ENCODE data around the gene SORBS1. TPM values are rescaled to one million over a fixed set of nuclear protein-coding genes. Genes with fewer than 3 reads are reported as not detected.
A peak's percentile ranks its signal among the peaks of the same experiment; 100 is the strongest.

The SORBS1 gene
- total RNA-seq, 2 donors from 2014 or later = 16.7 to 17.9 TPM

- Histone ChIP-seq H3K9ac (ENCODE audit: extremely low read depth, low read length, poor library complexity, severe bottlenecking) (peak within 1 kb of the TSS; percentile 90), H3K9me3 (ENCODE audit: control insufficient read depth, low read length) (no peaks in the 10 kb centered on the region), H3K4me3 (ENCODE audit: low read length) (peak within 1 kb of the TSS; percentile 93), H3K36me3 (ENCODE audit: control insufficient read depth, insufficient read depth, low read length) (peaks cover 30% of the 10 kb centered on the region), H3K27me3 (ENCODE audit: control insufficient read depth, insufficient read depth, low read length, poor library complexity, severe bottlenecking) (peaks cover 13% of the 10 kb centered on the region), H3K27ac (ENCODE audit: low read depth, low read length) (no peak within 1 kb of the TSS), H3K4me1 (ENCODE audit: control insufficient read depth, insufficient read depth, low read length) (peaks cover 16% of the 10 kb centered on the region)
- peak within 1 kb of the TSS; percentile 85 for H3K27ac Mint-ChIP-seq
- H3K4me3 Mint-ChIP-seq = peak within 1 kb of the TSS; percentile 84
- peak; percentile 57 for TF ChIP-seq CTCF (conservative IDR thresholded peaks at IDR 0.05)
- no peaks in the 10 kb centered on the region for H3K36me3 Mint-ChIP-seq (ENCODE audit: low read depth)
- DNase-seq = peak; percentile 89
- H3K27me3 Mint-ChIP-seq (ENCODE audit: insufficient read depth) = peaks cover 42% of the 10 kb centered on the region
- peaks cover 43% of the 10 kb centered on the region for H3K4me1 Mint-ChIP-seq
- 2 to 15% methylated on average over 18 to 119 of the region's 119 CpGs for WGBS, 2 experiments (ENCODE audit: insufficient coverage in 1 of 2, insufficient read length in 1 of 2)
- H3K9me3 Mint-ChIP-seq = no peaks in the 10 kb centered on the region
Measured at GRCh38 chr10:95290461-95291364, 270.5 kb downstream of the SORBS1 start, which contains the start of gene PDLIM1. PDLIM1 (minus strand) TSS chr10:95291003; CDS start chr10:95290915, 88 bp downstream.

- H3K9me3 Mint-ChIP-seq = no peaks in the 10 kb centered on the region
- 3 to 12% methylated on average over 5 to 14 of the region's 14 CpGs for WGBS, 2 experiments (ENCODE audit: insufficient coverage in 1 of 2, insufficient read length in 1 of 2)
- no peaks in the 10 kb centered on the region for H3K36me3 Mint-ChIP-seq (ENCODE audit: low read depth)
- H3K36me3 ChIP-seq (ENCODE audit: control insufficient read depth, insufficient read depth, low read length) = peaks cover 38% of the 10 kb centered on the region
- peak overlapping the region; percentile 93 for H3K4me3 ChIP-seq (ENCODE audit: low read length)
- peak overlapping the region; percentile 84 for H3K4me3 Mint-ChIP-seq
- H3K4me1 Mint-ChIP-seq = peaks cover 35% of the 10 kb centered on the region
- no peak overlapping the region for H3K27ac ChIP-seq (ENCODE audit: low read depth, low read length)
- H3K9me3 ChIP-seq (ENCODE audit: control insufficient read depth, low read length) = no peaks in the 10 kb centered on the region
- H3K27me3 Mint-ChIP-seq (ENCODE audit: insufficient read depth) = peaks cover 34% of the 10 kb centered on the region
- no peak for TF ChIP-seq CTCF (conservative IDR thresholded peaks at IDR 0.05)
- peaks cover 14% of the 10 kb centered on the region for H3K4me1 ChIP-seq (ENCODE audit: control insufficient read depth, insufficient read depth, low read length)
- peaks cover 11% of the 10 kb centered on the region for H3K27me3 ChIP-seq (ENCODE audit: control insufficient read depth, insufficient read depth, low read length, poor library complexity, severe bottlenecking)
- peak overlapping the region; percentile 90 for H3K9ac ChIP-seq (ENCODE audit: extremely low read depth, low read length, poor library complexity, severe bottlenecking)
- H3K27ac Mint-ChIP-seq = peak overlapping the region; percentile 85
- peak; percentile 63 for DNase-seq
Measured at GRCh38 chr10:95289921-95290421, 271.2 kb downstream of the SORBS1 start.

GRCh38 chr10:95289003-95289920, 271.9 kb downstream of the SORBS1 start:
- H3K36me3 ChIP-seq (ENCODE audit: control insufficient read depth, insufficient read depth, low read length) = peaks cover 44% of the 10 kb centered on the region
- Mint-ChIP-seq H3K9me3 (no peaks in the 10 kb centered on the region), H3K36me3 (ENCODE audit: low read depth) (no peaks in the 10 kb centered on the region), H3K27ac (peak overlapping the region; percentile 85), H3K4me1 (peaks cover 30% of the 10 kb centered on the region), H3K27me3 (ENCODE audit: insufficient read depth) (peaks cover 27% of the 10 kb centered on the region), H3K4me3 (peak overlapping the region; percentile 84)
- H3K9me3 ChIP-seq (ENCODE audit: control insufficient read depth, low read length) = no peaks in the 10 kb centered on the region
- DNase-seq = peak; percentile 86
- H3K27ac ChIP-seq (ENCODE audit: low read depth, low read length) = no peak overlapping the region
- H3K9ac ChIP-seq (ENCODE audit: extremely low read depth, low read length, poor library complexity, severe bottlenecking) = peak overlapping the region; percentile 90
- peaks cover 10% of the 10 kb centered on the region for H3K4me1 ChIP-seq (ENCODE audit: control insufficient read depth, insufficient read depth, low read length)
- 30 to 51% methylated on average over 7 to 12 of the region's 12 CpGs for WGBS, 2 experiments (ENCODE audit: insufficient coverage in 1 of 2, insufficient read length in 1 of 2)
- H3K27me3 ChIP-seq (ENCODE audit: control insufficient read depth, insufficient read depth, low read length, poor library complexity, severe bottlenecking) = peaks cover 4% of the 10 kb centered on the region
- TF ChIP-seq CTCF (conservative IDR thresholded peaks at IDR 0.05) = peak; percentile 70
- H3K4me3 ChIP-seq (ENCODE audit: low read length) = peak overlapping the region; percentile 93

Data from endodermal cell (in vitro differentiated cells).